RWPE1 (cell line): Measurements from ENCODE around the gene BPIFA2.

ENCODE experiments used
- CTCF ChIA-PET: fragments of 350-600 bp; sonication (Branson Sonifier 250); formaldehyde crosslinking; extraction: SDS; loops from one replicate; lab custom pipeline; 2021; lab: Yijun Ruan, JAX
- POLR2A ChIA-PET: fragments of 400-600 bp; formaldehyde crosslinking; extraction: SDS; loops from one replicate; lab custom pipeline; 2020; ENCODE audit warnings: antibody characterized with exemption; ENCODE audit not compliant: low non-redundant PET; lab: Yijun Ruan, JAX
- DNase-seq: peaks from one replicate; pipeline ENCODE4 v3.0.0; 2012; ENCODE audit warnings: low spot score
- H3K27ac ChIP-seq: fragments of 450-650 bp; 2 replicates; pipeline ENCODE4 v1.5.1; 2017
- CTCF ChIP-seq: fragments of 450-650 bp; conservative IDR thresholded peaks from 2 replicates; pipeline ENCODE4 v1.5.1; 2017; ENCODE audit warnings: low read depth, mild to moderate bottlenecking

BPIFA2 gene

GRCh38 chr20:33187491-33187890 lies 19.5 kb downstream of the BPIFA2 start:
- ChIA-PET CTCF (no interaction called here), POLR2A (no interaction called here)
- H3K27ac ChIP-seq = no peak overlapping the region
- no peak for DNase-seq
- no peak for TF ChIP-seq CTCF

GRCh38 chr20:33188421-33188820 lies 20.5 kb downstream of the BPIFA2 start:
- ChIA-PET POLR2A (no interaction called here), CTCF (no interaction called here)
- TF ChIP-seq CTCF = no peak
- no peak for DNase-seq
- no peak overlapping the region for H3K27ac ChIP-seq

DNA sequence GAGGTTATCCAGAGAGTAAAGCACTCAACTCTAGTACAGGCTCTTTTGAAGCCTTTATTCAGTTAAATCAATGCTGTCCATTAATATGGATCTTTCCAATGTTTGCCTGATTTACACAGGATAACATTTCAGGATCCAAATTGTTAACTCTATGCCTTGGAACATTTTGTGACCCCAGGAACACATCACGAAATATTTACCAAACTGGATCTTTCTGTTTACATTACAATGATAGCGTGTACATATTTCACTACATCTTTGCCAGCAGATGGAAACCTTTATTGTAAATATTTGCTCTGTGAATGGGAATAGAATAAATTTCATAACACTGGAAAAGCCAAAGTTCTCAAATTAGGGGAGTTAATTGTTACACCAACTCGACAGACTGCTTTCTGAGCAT lies 23.5 kb downstream of the BPIFA2 start:
- CTCF ChIA-PET = interaction anchor here (0.6 to 1.5 kb wide), 3 partner anchors 10 to 32 kb away, joined by 3 to 4 read pairs (median 3); no protein-coding TSS in a partner anchor

GRCh38 chr20:33191955-33192354 lies 24.0 kb downstream of the BPIFA2 start:
- TF ChIP-seq CTCF = no peak
- no peak overlapping the region for H3K27ac ChIP-seq
- ChIA-PET POLR2A (interaction anchor here (0.7 kb wide), 1 partner anchor 16 kb away, joined by 4 read pairs; no protein-coding TSS in a partner anchor), CTCF (interaction anchor here (0.6 to 0.7 kb wide), 2 partner anchors 9 to 18 kb away, joined by 3 to 4 read pairs; no protein-coding TSS in a partner anchor)
- DNase-seq = no peak

More for the DNA sequence above, 23.5 kb downstream of the BPIFA2 start:
- POLR2A ChIA-PET = interaction anchor here (0.7 kb wide), 1 partner anchor 16 kb away, joined by 4 read pairs; no protein-coding TSS in a partner anchor
- no peak overlapping the region for H3K27ac ChIP-seq
- no peak for DNase-seq
- TF ChIP-seq CTCF = no peak

DNA sequence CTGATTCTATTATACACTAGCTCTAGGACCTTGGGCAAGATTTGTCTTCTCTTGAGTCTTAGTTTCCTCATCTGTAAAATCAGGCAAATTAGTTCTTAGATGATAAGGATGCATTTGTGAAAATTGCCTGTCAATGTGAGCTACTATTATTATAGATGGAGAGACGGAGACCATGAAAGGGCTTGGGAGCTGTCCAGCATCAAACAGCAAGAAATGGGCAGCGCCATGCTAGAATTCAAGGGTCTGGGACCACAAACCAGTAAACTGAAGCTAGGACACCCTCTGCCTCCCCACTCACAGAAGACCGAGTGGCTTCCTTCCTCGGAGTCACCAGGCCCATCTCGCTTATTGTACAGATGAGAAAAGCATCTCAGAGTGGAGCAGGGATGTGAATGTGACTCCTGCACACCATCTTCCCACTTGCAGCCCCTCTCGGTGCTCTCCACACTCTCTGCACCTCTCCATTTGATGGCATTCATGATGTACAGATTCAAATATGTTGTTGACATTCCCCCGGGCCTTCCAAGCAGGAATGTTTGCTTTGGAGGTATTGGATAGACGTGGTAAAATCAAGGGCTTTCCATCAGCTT lies 25.0 kb downstream of the BPIFA2 start:
- no peak overlapping the region for H3K27ac ChIP-seq
- ChIA-PET CTCF (no interaction called here), POLR2A (no interaction called here)
- TF ChIP-seq CTCF = no peak
- no peak for DNase-seq

DNA sequence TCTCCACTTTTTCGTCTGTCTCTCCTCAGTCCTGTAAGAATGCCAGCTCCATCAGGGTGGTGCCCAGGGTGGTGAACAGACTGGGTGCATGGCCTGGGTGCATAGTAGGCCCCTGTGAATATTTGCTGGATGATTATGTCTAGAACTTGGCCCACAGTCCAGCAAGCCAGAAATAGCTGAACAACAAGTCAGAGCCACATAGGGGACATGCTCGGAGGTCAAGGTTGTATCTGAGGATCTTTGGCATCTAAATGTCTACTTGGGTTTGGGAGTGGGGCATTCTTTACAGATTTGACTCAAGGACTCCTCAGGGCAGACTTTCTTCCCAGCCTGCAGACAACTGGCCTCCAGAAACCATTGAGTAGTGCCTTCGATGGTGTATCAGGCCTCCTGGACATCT lies 31.1 kb downstream of the BPIFA2 start:
- ChIA-PET CTCF (interaction anchor here (0.7 kb wide), 1 partner anchor 278 kb away, joined by 3 read pairs; no protein-coding TSS in a partner anchor), POLR2A (no interaction called here)
- no peak overlapping the region for H3K27ac ChIP-seq
- DNase-seq = no peak
- TF ChIP-seq CTCF = no peak
